SK-N-SH treated with all-trans-retinoic acid at 6 μM for 48 hours (cell line): ENCODE data around the gene DCPS.

Source experiments
- ATAC-seq: fragments of 200-7000 bp; cut with Tn5 transposase; 3 replicates; pipeline ENCODE4 v1.9.1; 2020; ENCODE audit warnings: mild to moderate bottlenecking, moderate library complexity
- ARNTL ChIP-seq: fragments of 450-650 bp; formaldehyde crosslinking; IDR thresholded peaks from 2 replicates; pipeline ENCODE4 v1.5.0; 2020; ENCODE audit warnings: low read depth, mild to moderate bottlenecking, moderate library complexity, borderline replicate concordance
- ESRRG ChIP-seq: fragments of 250-450 bp; sonication (Bioruptor Pico); IDR thresholded peaks from 2 replicates; pipeline ENCODE4 v1.6.1; 2021; ENCODE audit warnings: mild to moderate bottlenecking
- GLIS3 ChIP-seq: fragments of 250-450 bp; sonication (Bioruptor Pico); IDR thresholded peaks from 2 replicates; pipeline ENCODE4 v1.5.0; 2020; ENCODE audit warnings: mild to moderate bottlenecking, moderate library complexity
- ISL1 ChIP-seq: fragments of 250-450 bp; sonication (Bioruptor Pico); IDR thresholded peaks from 2 replicates; pipeline ENCODE4 v2.1.2; 2022; ENCODE audit warnings: mild to moderate bottlenecking, moderate library complexity
- OSR1 ChIP-seq: fragments of 250-450 bp; sonication (Bioruptor Pico); IDR thresholded peaks from 2 replicates; pipeline ENCODE4 v1.8.0; 2022; ENCODE audit warnings: moderate library complexity, mild to moderate bottlenecking, inconsistent platforms
- PPARA ChIP-seq: fragments of 250-450 bp; sonication (Bioruptor Pico); IDR thresholded peaks from 2 replicates; pipeline ENCODE4 v1.5.0; 2020; ENCODE audit warnings: mild to moderate bottlenecking, borderline replicate concordance
- SNAI2 ChIP-seq: fragments of 250-450 bp; sonication (Bioruptor Pico); IDR thresholded peaks from 2 replicates; pipeline ENCODE4 v1.5.0; 2020; ENCODE audit warnings: mild to moderate bottlenecking, moderate library complexity
- TOX ChIP-seq: fragments of 250-450 bp; sonication (Bioruptor Pico); IDR thresholded peaks from 2 replicates; pipeline ENCODE4 v1.8.0; 2021; ENCODE audit warnings: mild to moderate bottlenecking, moderate library complexity, borderline replicate concordance
- ZFP30 ChIP-seq: fragments of 450-650 bp; formaldehyde crosslinking; IDR thresholded peaks from 2 replicates; pipeline ENCODE4 v1.5.0; 2022; ENCODE audit warnings: mild to moderate bottlenecking, moderate library complexity
- ZNF565 ChIP-seq: fragments of 450-650 bp; formaldehyde crosslinking; conservative IDR thresholded peaks from 2 replicates; pipeline ENCODE4 v1.5.0; 2020; ENCODE audit warnings: low read depth, mild to moderate bottlenecking, moderate library complexity
- ZNF70 ChIP-seq: fragments of 450-650 bp; formaldehyde crosslinking; IDR thresholded peaks from 2 replicates; pipeline ENCODE4 v1.5.0; 2020; ENCODE audit warnings: mild to moderate bottlenecking, moderate library complexity
- ZNF8 ChIP-seq: fragments of 450-650 bp; formaldehyde crosslinking; IDR thresholded peaks from 2 replicates; pipeline ENCODE4 v1.5.0; 2020; ENCODE audit warnings: mild to moderate bottlenecking, moderate library complexity
- TF ChIP-seq, protein P1 (sequence below): fragments of 250-450 bp; sonication (Bioruptor Pico); IDR thresholded peaks from 2 replicates; pipeline ENCODE4 v1.8.0; 2020; ENCODE audit warnings: mild to moderate bottlenecking, moderate library complexity, borderline replicate concordance
- TF ChIP-seq, protein P2 (sequence below): fragments of 250-450 bp; sonication (Bioruptor Pico); IDR thresholded peaks from 2 replicates; pipeline ENCODE4 v1.5.0; 2020; ENCODE audit warnings: mild to moderate bottlenecking, moderate library complexity
- TF ChIP-seq, protein P3 (sequence below): fragments of 250-450 bp; sonication (Bioruptor Pico); IDR thresholded peaks from 2 replicates; pipeline ENCODE4 v1.5.1; 2020; ENCODE audit warnings: low read depth, mild to moderate bottlenecking, moderate library complexity
- TF ChIP-seq, protein P4 (sequence below): fragments of 250-450 bp; sonication (Bioruptor Pico); IDR thresholded peaks from 2 replicates; pipeline ENCODE4 v1.8.0; 2021; ENCODE audit warnings: low read depth, mild to moderate bottlenecking, moderate library complexity, borderline replicate concordance

The DCPS gene

DNA sequence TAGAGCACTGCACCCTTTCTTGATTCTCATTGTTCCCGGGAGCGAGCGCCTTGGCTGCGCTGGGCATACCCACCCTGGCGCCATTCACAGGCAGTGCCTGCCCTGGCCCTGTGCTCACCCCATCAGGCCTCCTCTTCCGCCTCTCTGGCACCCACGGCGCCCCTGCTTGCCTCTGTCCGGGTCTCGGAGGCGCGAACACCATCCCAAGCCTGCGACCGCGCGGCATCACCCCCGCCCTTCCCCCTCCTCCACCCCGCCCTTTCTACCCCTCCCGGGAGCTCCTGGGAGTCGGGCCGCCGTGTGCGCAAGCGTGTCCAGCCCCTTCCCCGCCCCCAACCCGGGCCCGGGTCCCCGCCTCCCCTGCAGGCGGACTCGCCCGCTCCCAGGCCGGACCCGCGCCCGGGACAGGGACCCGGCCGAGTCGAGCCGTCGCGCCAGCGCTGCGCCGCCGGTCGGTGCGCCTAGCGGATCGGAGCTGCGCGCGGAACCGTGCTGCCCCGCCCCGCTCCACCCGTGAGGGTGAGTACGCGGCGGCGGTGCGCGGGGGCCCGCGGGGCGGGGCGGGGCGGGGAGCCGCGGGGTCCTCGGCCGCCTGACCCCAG, 51.6 kb downstream of the DCPS start, which contains the start of gene ST3GAL4:
ST3GAL4 (plus strand) TSS at position 363 of the 602 bp plus-strand sequence. CDS start 50,470 bp downstream, outside the sequence.
- TF ChIP-seq SNAI2 (no peak), ARNTL (no peak), ZNF565 (CRISPR knock-in tag) (no peak), TOX (no peak), OSR1 (CRISPR knock-in tag) (no peak), ESRRG (CRISPR knock-in tag) (no peak), GLIS3 (CRISPR knock-in tag) (no peak), ISL1 (no peak), PPARA (CRISPR knock-in tag) (no peak)
- TF ChIP-seq, protein P1, sequence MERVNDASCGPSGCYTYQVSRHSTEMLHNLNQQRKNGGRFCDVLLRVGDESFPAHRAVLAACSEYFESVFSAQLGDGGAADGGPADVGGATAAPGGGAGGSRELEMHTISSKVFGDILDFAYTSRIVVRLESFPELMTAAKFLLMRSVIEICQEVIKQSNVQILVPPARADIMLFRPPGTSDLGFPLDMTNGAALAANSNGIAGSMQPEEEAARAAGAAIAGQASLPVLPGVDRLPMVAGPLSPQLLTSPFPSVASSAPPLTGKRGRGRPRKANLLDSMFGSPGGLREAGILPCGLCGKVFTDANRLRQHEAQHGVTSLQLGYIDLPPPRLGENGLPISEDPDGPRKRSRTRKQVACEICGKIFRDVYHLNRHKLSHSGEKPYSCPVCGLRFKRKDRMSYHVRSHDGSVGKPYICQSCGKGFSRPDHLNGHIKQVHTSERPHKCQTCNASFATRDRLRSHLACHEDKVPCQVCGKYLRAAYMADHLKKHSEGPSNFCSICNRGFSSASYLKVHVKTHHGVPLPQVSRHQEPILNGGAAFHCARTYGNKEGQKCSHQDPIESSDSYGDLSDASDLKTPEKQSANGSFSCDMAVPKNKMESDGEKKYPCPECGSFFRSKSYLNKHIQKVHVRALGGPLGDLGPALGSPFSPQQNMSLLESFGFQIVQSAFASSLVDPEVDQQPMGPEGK (CRISPR knock-in tag) = no peak
- TF ChIP-seq, protein P2, sequence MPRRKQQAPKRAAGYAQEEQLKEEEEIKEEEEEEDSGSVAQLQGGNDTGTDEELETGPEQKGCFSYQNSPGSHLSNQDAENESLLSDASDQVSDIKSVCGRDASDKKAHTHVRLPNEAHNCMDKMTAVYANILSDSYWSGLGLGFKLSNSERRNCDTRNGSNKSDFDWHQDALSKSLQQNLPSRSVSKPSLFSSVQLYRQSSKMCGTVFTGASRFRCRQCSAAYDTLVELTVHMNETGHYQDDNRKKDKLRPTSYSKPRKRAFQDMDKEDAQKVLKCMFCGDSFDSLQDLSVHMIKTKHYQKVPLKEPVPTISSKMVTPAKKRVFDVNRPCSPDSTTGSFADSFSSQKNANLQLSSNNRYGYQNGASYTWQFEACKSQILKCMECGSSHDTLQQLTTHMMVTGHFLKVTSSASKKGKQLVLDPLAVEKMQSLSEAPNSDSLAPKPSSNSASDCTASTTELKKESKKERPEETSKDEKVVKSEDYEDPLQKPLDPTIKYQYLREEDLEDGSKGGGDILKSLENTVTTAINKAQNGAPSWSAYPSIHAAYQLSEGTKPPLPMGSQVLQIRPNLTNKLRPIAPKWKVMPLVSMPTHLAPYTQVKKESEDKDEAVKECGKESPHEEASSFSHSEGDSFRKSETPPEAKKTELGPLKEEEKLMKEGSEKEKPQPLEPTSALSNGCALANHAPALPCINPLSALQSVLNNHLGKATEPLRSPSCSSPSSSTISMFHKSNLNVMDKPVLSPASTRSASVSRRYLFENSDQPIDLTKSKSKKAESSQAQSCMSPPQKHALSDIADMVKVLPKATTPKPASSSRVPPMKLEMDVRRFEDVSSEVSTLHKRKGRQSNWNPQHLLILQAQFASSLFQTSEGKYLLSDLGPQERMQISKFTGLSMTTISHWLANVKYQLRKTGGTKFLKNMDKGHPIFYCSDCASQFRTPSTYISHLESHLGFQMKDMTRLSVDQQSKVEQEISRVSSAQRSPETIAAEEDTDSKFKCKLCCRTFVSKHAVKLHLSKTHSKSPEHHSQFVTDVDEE (CRISPR knock-in tag) = no peak
- ATAC-seq = peak; percentile 72

DNA sequence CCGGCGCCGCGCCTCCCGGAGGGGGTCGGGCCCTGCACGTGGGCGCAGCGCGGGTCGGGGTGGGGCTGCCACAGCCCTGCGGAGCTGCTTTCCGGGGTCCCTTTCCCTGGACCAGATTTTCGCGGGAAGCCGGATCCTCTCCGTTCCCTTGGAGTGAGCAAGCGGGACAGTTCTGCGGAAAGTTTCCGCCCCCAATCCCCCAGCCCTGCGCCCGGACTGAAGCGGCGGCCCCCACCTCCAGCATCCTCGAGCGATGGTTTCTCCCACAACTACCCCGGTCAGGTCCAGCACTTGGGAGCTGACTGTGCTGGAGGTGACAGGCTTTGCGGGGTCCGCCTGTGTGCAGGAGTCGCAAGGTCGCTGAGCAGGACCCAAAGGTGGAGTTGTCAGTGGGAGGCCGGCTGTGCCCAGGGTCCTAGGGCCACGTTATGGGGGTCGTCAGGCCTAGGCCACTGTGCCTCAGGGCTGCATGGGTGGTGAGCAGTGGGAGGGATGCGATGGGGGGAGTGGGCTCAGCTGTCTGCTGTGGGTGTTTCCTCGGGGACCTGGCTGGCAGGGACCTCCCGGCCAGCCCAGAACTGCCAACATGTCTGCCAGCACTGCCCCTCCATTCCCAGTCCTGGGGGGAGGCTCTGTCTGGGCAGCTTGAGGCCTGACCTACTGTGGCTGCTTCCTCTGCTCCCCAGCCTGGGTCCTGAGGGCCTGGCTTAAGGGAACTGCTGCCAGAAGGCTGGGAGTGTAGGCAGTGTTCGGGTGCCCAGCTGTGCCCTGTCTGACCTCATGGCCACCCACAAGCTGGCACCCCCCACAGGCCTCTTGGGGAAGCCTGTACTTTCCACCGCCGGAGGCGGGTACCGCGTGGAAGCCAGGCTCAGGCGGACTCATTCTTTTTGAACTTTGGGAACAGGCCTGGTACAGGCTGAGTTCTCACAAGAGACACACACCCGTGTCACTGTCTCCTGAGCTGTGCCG, 52.4 kb downstream of the DCPS start:
- peak; percentile 29 for ATAC-seq

More for the DNA sequence above, 52.4 kb downstream of the DCPS start:
- TF ChIP-seq TOX (no peak), ZFP30 (CRISPR knock-in tag) (no peak), ZNF8 (CRISPR knock-in tag) (no peak), ESRRG (CRISPR knock-in tag) (no peak), ZNF565 (CRISPR knock-in tag) (no peak), PPARA (CRISPR knock-in tag) (no peak), SNAI2 (no peak), ARNTL (no peak), OSR1 (CRISPR knock-in tag) (no peak), ZNF70 (CRISPR knock-in tag) (no peak), GLIS3 (CRISPR knock-in tag) (no peak)
- TF ChIP-seq, protein P3, sequence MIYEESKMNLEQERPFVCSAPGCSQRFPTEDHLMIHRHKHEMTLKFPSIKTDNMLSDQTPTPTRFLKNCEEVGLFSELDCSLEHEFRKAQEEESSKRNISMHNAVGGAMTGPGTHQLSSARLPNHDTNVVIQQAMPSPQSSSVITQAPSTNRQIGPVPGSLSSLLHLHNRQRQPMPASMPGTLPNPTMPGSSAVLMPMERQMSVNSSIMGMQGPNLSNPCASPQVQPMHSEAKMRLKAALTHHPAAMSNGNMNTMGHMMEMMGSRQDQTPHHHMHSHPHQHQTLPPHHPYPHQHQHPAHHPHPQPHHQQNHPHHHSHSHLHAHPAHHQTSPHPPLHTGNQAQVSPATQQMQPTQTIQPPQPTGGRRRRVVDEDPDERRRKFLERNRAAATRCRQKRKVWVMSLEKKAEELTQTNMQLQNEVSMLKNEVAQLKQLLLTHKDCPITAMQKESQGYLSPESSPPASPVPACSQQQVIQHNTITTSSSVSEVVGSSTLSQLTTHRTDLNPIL (CRISPR knock-in tag) = no peak
- TF ChIP-seq, protein P1 (CRISPR knock-in tag) = no peak
- TF ChIP-seq, protein P4, sequence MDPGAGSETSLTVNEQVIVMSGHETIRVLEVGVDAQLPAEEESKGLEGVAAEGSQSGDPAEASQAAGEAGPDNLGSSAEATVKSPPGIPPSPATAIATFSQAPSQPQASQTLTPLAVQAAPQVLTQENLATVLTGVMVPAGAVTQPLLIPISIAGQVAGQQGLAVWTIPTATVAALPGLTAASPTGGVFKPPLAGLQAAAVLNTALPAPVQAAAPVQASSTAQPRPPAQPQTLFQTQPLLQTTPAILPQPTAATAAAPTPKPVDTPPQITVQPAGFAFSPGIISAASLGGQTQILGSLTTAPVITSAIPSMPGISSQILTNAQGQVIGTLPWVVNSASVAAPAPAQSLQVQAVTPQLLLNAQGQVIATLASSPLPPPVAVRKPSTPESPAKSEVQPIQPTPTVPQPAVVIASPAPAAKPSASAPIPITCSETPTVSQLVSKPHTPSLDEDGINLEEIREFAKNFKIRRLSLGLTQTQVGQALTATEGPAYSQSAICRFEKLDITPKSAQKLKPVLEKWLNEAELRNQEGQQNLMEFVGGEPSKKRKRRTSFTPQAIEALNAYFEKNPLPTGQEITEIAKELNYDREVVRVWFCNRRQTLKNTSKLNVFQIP (CRISPR knock-in tag) = no peak
